Lung (tissue), 12 donors: ENCODE results near the gene TMEM178B. TPM values are rescaled to one million over a fixed set of nuclear protein-coding genes. Genes with fewer than 3 reads are reported as not detected.

Source experiments
- ATAC-seq: fragments of 200-7000 bp; cut with Tn5 transposase; one replicate; pipeline ENCODE4 v1.9.1; 2020; ENCODE audit warnings: moderate number of reproducible peaks; ENCODE audit not compliant: insufficient read depth, low FRiP score
- DNase-seq, 3 donors: peaks; one replicate each; pipeline ENCODE4 v3.0.0-alpha.2; 2013 to 2017
- H3K27ac ChIP-seq, 2 donors: one replicate each; pipeline ENCODE4 v1.5.1; 2013; ENCODE audit warnings: mild to moderate bottlenecking in 2 of 2, moderate library complexity in 2 of 2, control low read depth in 1 of 2, inconsistent platforms in 1 of 2, low read depth in 1 of 2, low read length in 1 of 2
- H3K27me3 ChIP-seq, 3 donors: one replicate each; pipeline ENCODE4 v1.5.1; 2013; ENCODE audit warnings: low read length in 2 of 3; ENCODE audit not compliant: control insufficient read depth in 3 of 3, insufficient read depth in 3 of 3
- H3K36me3 ChIP-seq, 4 donors: one replicate each; pipeline ENCODE4 v1.5.1; 2013; ENCODE audit warnings: low read length in 4 of 4, mild to moderate bottlenecking in 1 of 4, moderate library complexity in 1 of 4; ENCODE audit not compliant: control insufficient read depth in 4 of 4, insufficient read depth in 4 of 4
- H3K4me1 ChIP-seq, 5 donors: one replicate each; pipeline ENCODE4 v1.5.1; 2013; ENCODE audit warnings: low read length in 5 of 5, mild to moderate bottlenecking in 2 of 5, moderate library complexity in 1 of 5; ENCODE audit not compliant: control insufficient read depth in 5 of 5, insufficient read depth in 5 of 5
- H3K4me3 ChIP-seq: one replicate; pipeline ENCODE4 v1.5.1; 2013; ENCODE audit warnings: mild to moderate bottlenecking, control low read depth, moderate library complexity
- H3K9ac ChIP-seq, 2 donors: one replicate each; pipeline ENCODE4 v1.5.1; 2013; ENCODE audit warnings: low read length in 2 of 2, control low read depth in 1 of 2; ENCODE audit not compliant: insufficient read depth in 1 of 2
- H3K9me3 ChIP-seq, 4 donors: one replicate each; pipeline ENCODE4 v1.5.1; 2013; ENCODE audit warnings: low read length in 3 of 4, mild to moderate bottlenecking in 1 of 4, moderate library complexity in 1 of 4; ENCODE audit not compliant: control insufficient read depth in 4 of 4, insufficient read depth in 3 of 4
- WGBS, 2 donors: extraction: QIAGEN DNeasy Blood & Tissue Kit; methylation state at CpG; one replicate each; pipeline ENCODE4 v1.1.7; 2013; 5-methylcytosine and 5-hydroxymethylcytosine counted together
- polyA plus RNA-seq, 2 donors: library from polyadenylated mRNA; stranded (reverse); fragments of 200-250 nt; gene quantifications; one replicate each; pipeline ENCODE4 v1.2.1, GENCODE V29; 2013
- total RNA-seq, 2 donors: library from RNA; depleted of rRNA in 1 of 2; stranded (reverse); fragments of >200 nt in 1 of 2; gene quantifications; one replicate each; pipeline ENCODE4 v1.2.1, GENCODE V29; 2014 to 2021
- TF ChIP-seq, protein P1 (sequence below): IDR thresholded peaks from 2 replicates; pipeline ENCODE4 v1.5.1; 2012; ENCODE audit warnings: mild to moderate bottlenecking; ENCODE audit errors: control extremely low read depth, extremely low read depth
- donor health status: control.
- donor health status: control.
- donor health status: Bipolar disorder and iron deficiency.
- donor health status: healthy.
- donor health status: DM: yes; HTN: yes; CAD: no.

The TMEM178B gene
- total and polyA plus RNA-seq, 4 donors = 0.04 to 2.4 (median 0.48) TPM

DNA sequence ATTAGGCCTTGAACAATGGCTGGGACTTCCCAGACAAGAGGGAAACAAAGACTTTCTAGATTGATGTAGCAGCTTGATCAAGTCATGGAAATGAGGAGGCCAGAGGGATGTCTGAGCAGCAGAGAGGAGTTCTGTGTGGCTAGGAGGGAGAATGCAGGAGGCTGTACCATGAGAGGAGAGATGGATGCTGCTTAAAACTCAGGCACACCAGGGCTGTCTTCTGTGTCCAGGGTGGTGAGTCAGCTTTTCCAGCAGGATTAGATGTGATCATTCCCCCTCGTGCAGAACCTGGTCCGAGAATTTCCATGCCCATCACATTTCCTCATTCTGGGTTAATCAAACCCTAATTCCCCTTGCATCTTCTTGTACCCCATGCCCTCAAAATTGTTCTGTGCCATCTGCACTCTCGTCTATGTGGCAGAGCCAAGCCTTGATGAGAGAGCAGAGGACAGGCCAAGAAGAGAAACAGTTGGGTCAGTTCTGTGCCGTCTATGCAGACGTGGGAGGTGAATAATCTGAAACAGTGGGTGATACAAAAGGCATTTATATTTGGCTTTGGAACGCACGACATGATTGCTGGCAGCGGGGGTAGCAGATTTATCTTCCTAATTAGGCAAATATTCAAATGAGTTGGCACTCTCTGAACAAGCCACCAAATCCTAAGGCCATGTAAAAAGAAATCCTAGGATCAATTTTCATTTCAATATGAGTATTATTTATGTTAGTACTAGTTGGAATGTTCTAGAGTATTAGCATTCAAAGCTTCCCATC lies 160.7 kb downstream of the TMEM178B start:
- no peak overlapping the region for H3K4me3 ChIP-seq
- H3K27me3 ChIP-seq = peaks cover 0 to 9% (median 0%) of the 10 kb centered on the region in 3 donors
- H3K27ac ChIP-seq = no peak overlapping the region
- H3K4me1 ChIP-seq = no peaks in the 10 kb centered on the region
- DNase-seq = no peak
- H3K36me3 ChIP-seq = no peaks in the 10 kb centered on the region
- no peaks in the 10 kb centered on the region for H3K9me3 ChIP-seq
- 88 to 90% methylated on average over 8 of the region's 8 CpGs for WGBS, 2 donors
- ATAC-seq = no peak
- no peak overlapping the region for H3K9ac ChIP-seq
- TF ChIP-seq, protein P1, sequence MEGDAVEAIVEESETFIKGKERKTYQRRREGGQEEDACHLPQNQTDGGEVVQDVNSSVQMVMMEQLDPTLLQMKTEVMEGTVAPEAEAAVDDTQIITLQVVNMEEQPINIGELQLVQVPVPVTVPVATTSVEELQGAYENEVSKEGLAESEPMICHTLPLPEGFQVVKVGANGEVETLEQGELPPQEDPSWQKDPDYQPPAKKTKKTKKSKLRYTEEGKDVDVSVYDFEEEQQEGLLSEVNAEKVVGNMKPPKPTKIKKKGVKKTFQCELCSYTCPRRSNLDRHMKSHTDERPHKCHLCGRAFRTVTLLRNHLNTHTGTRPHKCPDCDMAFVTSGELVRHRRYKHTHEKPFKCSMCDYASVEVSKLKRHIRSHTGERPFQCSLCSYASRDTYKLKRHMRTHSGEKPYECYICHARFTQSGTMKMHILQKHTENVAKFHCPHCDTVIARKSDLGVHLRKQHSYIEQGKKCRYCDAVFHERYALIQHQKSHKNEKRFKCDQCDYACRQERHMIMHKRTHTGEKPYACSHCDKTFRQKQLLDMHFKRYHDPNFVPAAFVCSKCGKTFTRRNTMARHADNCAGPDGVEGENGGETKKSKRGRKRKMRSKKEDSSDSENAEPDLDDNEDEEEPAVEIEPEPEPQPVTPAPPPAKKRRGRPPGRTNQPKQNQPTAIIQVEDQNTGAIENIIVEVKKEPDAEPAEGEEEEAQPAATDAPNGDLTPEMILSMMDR = no peak

DNA sequence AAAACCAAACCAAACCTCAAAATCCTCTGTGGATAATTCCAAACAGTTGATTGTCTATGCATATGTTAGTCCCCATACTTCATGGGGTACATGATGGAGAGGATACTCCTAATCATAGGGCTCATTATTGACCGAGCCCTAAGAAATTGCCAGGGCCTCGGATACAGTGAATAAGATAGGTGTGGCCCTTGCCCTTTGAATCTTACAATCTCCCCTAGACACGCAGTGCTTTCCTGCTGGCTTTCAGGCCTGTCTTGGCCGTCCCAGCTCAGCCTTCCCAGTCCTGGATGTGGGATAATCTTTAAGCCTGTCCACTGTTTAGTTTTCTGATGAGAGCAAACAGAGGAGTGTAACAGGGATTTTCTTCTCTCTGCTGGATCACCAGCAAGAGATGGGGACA lies 161.8 kb downstream of the TMEM178B start:
- Histone ChIP-seq H3K36me3 (no peaks in the 10 kb centered on the region), H3K27ac (no peak overlapping the region), H3K27me3 (peaks cover 0 to 9% (median 0%) of the 10 kb centered on the region in 3 donors), H3K9me3 (no peaks in the 10 kb centered on the region), H3K9ac (no peak overlapping the region), H3K4me1 (no peaks in the 10 kb centered on the region), H3K4me3 (no peak overlapping the region)
- TF ChIP-seq, protein P1 = no peak
- ATAC-seq (no peak), DNase-seq (no peak)
- 72 to 82% methylated on average over 4 of the region's 4 CpGs for WGBS, 2 donors

DNA sequence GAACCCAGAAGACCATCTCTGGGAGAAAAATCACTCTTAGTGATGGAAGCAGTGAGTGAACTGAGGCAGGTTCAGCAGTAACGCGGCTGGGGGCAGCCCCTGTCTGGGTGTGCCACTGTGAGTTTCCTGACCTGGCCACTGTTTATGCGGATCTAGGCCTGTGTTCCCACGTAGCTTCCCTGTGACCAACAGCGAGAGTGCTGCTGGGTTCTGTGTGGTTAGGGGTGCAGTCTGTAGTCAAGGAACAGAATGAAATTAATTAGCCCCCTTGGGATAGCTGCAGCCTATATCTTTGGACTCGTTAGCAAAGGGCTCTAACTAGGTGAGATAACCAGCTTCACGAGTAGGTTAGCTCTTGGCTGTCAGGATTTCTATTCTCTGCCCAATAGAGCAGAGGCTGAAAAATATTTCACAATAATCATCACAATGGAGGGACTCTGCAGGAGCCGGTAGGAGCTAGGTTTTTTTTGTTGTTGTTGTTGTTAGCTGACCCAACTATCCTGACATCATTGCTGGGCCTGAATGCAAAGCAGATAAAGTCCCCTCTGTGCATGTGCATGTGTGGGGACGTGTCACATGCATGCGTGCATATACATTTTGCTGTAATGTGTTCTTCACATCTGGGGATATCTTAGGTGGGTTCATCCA lies 164.9 kb downstream of the TMEM178B start:
- TF ChIP-seq, protein P1 = no peak
- Histone ChIP-seq H3K36me3 (no peaks in the 10 kb centered on the region), H3K27me3 (peaks cover 0 to 7% (median 0%) of the 10 kb centered on the region in 3 donors), H3K9me3 (peaks cover 0 to 2% (median 0%) of the 10 kb centered on the region in 4 donors), H3K9ac (no peak overlapping the region), H3K27ac (no peak overlapping the region), H3K4me3 (no peak overlapping the region), H3K4me1 (no peaks in the 10 kb centered on the region)
- ATAC-seq (no peak), DNase-seq (no peak)
- WGBS, 2 donors = 54 to 68% methylated on average over 10 of the region's 10 CpGs
